GM19193 (cell line): ENCODE data around the gene CDCA5.

Experiments used
- POLR2A ChIP-seq: IDR thresholded peaks from 4 replicates; pipeline ENCODE4 v1.6.1; 2011; ENCODE audit not compliant: insufficient read depth, insufficient read length; ENCODE audit errors: extremely low read depth

The CDCA5 gene

DNA sequence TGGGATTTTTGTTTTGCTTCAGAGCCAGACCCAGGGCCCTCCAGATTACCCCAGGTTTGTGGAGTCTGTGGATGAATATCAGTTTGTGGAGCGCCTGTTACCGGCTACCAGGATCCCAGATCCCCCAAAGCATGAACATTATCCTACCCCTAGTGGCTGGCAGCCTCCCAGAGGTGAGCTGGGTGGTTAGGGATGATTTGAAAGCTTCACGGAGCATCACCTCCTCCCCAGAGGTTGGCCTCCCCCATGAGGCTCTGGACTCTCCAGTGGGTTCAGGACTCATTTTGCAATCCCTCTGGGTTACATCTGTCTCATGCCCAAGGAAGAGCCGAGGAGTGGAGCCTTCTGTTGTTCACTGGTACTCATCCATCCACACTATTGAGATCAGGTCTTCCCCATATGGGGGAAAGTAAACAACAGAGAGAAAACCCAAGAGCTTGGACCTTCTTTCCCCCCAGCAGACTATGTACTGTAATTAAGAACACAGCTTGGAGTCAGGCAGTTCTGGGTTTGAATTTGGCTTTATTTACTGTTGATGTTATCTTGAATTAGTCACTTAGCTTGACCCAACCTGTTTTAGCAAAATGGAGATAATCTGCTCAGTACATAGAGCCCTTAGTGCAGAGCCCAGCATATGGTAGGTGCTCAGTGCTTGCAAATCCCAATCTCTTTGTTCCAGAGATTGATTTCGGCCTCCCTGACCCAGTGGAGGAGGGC lies 40.8 kb upstream of the CDCA5 start:
- no peak for TF ChIP-seq POLR2A

GRCh38 chr11:65121865-65122696 lies 38.2 kb upstream of the CDCA5 start, which contains the start of the genes FAU and MRPL49:
Gene FAU, minus strand, starts transcription at chr11:65122134. Its CDS starts 321 bp downstream, at chr11:65121813.
Gene MRPL49, plus strand, starts transcription at chr11:65122321. Its CDS starts 26 bp downstream, at chr11:65122347.
- peak; percentile 94 for TF ChIP-seq POLR2A

GRCh38 chr11:65121447-65121864 lies 37.6 kb upstream of the CDCA5 start:
- TF ChIP-seq POLR2A = no peak

DNA sequence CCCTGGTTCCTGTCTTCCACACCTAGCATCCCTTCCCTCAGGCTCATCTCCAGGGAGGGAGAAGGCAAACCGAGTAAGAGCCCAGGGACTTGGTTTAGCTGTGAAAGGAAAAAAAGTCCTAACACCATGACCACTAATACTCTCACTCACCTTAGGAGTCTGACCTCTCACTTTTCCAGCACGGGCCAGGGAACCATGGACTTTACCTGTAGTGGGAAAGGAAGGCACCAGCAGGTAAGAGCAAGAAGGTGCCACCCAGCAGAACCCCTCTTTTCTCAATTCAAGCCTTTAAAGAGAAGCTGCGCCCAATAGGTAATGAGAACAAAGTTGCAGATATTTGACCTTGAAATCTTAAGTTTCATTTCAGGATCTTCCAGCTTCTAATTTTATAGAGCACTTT lies 37.0 kb upstream of the CDCA5 start:
- no peak for TF ChIP-seq POLR2A

DNA sequence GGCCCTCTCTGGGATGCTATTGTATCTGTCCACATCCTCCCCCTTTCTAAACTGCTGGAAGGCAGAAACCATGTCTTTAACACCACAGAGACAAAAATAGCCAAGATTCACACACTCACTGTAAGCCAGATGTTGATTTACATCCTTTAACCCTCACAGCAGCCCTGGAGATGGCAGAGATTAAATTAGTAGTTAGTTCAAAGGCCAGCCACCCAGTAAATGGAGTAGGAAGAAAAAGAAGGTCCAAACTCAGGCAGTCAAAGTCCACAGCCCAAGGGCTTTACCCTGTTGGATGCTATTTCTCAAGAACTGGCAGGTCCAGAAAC lies 35.8 kb upstream of the CDCA5 start:
- no peak for TF ChIP-seq POLR2A

DNA sequence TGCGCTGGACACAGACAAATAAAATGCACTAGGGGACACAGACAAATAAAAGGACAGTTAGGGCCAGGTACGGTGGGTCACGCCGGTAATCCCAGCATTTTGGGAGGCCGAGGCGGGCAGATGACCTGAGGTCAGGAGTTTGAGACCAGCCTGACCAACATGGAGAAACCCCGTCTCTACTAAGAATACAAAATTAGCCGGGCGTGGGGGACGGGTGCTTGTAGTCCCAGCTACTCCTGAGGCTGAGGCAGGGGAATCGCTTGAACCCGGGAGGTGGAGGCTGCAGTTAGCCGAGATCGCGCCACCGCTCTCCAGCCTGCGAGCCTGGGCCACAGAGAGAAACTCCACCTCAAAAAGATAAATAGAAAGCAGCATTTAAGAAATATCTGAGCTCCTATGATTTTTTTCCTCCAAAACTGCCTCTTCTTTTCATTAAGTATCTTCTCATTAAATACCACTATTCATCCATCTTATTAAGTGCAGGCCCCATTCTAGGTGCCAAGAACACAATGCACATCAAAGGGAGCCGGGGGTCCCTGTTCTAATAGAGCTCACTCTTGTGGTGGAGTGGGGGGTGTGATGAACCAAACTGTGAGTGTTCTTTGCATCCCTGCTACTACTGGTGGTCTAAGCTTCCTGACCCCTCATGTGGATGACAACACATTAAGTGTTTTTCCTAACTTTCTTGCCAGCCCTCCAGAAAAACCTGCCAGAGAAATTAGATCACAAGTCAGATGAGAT lies 34.4 kb upstream of the CDCA5 start:
- TF ChIP-seq POLR2A = no peak

DNA sequence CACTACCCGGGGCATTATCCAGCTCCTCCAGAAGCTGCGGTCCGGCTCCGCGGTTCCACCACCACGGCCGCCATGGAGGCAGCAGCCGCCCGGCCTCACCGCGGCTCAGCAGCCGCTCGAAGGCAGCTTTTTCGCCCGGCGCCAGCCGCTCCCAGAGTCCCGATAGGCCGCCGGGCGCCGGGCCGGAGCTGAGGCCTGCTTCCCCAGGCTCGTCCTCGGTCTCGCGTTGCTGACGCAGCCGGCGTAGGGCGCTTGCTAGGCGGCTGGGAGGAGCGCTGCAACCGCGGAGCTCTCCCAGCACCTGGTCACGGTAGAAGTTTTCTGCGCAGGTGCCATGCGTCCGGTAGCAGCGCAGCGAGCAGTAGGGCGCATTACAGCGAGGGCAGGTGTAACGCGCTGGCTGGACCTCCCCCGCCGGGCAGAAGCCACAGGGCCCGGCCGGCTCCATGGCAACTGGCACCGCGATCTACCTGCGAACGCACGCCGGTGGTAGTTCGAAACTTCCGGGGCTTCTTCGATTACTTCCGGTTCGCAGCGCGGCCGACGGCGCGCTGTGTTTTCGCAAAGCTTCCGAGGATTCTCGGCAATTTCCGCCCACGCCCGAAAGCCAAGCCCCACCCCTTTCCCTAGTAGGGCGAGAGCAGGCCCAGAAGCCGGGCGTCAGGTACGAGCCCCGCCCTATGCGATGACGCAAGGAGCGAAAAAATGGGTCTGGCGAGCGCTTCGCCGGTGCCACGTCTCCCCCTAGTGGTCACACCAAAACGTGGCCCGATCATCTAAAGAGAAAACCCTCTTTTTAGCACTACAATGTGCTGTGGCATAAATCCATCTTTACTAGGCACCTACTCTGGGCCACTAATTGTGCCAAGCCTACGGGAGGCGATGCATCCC lies 33.6 kb upstream of the CDCA5 start, which contains the start of gene ZNHIT2:
ZNHIT2 (minus strand) TSS at position 496 of the 891 bp plus-strand sequence; CDS start at position 448, 48 bp downstream.
- TF ChIP-seq POLR2A = peak; percentile 77

GRCh38 chr11:65116370-65117205 lies 32.7 kb upstream of the CDCA5 start:
- no peak for TF ChIP-seq POLR2A

DNA sequence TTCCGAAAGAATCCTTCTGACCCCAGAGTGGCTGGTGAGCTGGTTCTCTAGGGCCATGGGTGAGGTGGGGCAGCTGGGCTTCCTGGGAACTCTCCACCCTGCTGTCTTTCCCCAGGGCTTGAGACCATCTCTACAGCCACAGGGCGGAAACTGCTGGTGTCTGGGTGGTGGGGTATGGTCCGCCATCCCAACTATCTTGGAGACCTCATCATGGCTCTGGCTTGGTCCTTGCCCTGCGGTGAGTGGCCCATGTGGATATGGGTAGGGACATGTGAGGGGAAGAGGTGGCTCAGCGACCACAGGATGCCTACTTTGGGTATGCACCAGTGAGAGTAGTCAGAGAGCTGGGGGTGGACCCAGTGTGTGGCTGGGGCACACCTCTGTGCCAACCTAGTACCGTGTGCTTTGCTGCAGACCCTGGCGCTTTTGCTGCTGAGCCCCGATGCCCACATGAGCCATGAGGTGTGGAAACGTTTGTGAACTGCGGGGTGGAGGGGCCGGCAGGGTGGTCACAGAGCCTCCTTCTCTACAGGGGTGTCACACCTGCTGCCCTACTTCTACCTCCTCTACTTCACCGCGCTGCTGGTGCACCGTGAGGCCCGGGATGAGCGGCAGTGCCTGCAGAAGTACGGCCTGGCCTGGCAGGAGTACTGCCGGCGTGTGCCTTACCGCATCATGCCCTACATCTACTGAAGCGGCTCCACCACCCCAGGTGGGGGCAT lies 31.7 kb upstream of the CDCA5 start:
- TF ChIP-seq POLR2A = peak; percentile 25

DNA sequence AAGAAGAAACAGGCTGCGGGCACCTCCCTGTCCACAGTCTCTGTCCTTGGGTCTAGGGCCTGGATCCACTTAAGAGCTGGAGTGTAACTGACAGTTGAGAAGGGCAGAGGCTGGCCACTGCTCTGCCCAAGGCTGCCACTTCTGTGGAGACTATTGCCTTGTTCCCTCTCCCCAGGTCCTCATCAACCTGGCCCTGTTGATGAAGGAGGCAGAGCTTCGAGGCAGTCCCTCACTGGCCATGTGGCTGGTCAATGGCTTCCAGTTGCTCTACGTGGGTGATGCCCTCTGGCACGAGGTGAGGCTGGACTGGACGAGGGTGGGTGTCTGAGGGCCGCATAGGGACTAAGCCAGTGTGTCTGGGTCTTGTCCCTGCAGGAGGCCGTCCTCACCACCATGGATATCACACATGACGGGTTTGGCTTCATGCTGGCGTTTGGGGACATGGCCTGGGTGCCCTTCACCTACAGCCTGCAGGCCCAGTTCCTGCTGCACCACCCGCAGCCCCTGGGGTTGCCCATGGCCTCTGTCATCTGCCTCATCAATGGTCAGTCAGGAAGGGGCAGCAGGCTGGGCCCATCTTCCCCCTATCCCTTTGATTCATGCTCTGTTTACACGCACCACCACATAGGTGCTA lies 30.8 kb upstream of the CDCA5 start:
- TF ChIP-seq POLR2A = no peak

DNA sequence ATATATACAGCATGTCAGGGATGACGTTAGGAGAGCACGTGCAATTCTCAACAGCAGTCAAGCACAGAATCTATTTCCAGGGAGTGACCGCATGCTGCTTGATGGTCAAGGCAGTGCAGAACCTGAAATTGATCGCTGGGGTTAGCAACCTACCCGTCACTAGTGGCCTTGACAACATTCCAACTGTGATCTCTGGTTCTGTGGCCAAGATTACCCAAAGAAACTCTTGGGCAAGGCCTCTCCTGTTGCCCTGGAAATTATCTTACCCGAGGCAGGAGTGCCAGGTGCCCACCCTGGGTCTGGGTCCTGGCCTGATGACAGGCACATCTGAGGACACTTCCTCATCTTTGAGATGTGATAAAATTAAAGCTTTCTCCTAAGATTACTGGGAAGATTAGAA lies 30.0 kb upstream of the CDCA5 start:
- TF ChIP-seq POLR2A = no peak

DNA sequence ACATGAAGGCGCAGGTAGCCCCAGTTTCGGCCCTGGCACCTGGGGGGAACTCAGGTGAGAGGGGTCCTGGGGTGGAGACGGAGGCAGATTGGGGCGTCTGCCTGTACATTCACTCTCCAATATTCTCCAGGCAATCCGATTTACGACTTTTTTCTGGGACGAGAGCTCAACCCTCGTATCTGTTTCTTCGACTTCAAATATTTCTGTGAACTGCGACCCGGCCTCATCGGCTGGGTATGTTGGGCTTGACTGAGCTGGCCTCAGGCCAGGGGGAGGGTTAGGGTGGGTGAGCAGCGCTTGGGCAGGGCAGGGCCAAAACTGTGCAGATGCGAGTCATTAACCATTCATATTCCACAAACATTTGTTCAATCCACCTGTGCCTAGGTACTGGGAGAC lies 29.5 kb upstream of the CDCA5 start:
- no peak for TF ChIP-seq POLR2A

GRCh38 chr11:65112546-65113360 lies 28.9 kb upstream of the CDCA5 start:
- TF ChIP-seq POLR2A = peak; percentile 15
